GM19438 (cell line): ENCODE results near the gene SHISA8.
"Not testable (repeated sequence)": the region's sequence is repeated elsewhere in the genome, so short reads cannot be mapped to it uniquely, and the experiment has no call there.

ENCODE experiments used
- ATAC-seq: cut with Tn5 transposase; IDR thresholded peaks from one replicate; pipeline ENCODE4 v1.9.1; 2021; ENCODE audit warnings: low read depth; ENCODE audit not compliant: unreplicated experiment

The SHISA8 gene

DNA sequence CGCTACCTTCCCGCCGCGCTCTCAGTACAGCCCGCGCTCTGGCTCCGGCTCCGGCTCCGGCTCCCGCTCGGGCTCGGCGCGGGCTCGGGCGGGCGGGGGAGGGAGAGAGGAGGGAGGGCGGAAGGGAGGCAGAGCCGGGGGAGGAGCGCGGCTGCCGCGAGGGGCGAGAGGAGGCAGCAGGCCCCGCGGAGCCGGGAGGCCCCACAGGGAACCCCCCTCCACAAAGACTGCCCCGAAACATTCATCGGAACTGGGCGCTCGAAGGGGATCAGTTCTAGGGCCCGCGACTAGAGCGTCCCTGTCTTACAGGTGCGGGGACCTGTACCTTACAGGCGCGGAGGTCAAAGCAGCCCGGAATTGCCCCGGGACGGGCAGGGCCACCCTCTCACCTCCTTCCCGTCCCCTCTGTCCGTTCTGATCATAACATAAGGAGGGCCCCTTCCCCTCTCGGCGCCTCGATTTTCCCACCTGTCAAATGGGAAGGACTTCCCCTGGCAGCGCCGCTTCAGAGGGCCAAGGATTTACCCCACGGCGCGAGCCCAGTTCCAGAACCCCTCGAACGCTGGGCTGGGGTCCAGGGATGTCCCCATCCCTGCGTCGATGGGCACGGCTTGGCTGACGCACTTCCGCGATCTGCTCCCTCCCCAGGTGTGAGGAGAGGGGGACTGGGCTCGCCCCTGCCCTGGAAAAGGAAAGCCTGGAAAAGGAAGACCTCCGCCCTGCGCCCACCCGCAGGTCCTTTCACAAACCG, at the start of gene SHISA8:
Gene SHISA8 (minus strand): TSS at position 40 of the 751 bp plus-strand sequence. CDS start 407 bp downstream, outside the sequence.
- no peak for ATAC-seq

DNA sequence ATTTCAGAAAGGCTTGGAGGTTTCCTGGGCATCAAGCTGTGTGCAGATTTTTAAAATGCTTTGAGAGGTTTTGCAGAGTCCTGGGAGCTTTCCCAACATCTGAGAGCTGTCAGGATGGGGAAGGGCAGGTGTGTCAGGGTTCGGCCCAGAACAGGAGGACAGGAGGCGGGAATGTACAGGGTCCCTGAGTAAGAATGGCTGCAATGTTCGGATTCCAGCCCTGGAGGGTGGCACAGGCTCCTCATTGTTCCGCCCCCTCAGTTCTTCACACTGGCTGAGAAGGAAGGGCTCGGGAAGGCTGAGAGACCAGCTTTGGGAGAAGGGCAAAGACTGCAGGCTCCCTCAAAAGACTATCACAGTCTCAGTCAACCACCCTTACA, 49.2 kb upstream of the SHISA8 start:
- ATAC-seq, result no peak

DNA sequence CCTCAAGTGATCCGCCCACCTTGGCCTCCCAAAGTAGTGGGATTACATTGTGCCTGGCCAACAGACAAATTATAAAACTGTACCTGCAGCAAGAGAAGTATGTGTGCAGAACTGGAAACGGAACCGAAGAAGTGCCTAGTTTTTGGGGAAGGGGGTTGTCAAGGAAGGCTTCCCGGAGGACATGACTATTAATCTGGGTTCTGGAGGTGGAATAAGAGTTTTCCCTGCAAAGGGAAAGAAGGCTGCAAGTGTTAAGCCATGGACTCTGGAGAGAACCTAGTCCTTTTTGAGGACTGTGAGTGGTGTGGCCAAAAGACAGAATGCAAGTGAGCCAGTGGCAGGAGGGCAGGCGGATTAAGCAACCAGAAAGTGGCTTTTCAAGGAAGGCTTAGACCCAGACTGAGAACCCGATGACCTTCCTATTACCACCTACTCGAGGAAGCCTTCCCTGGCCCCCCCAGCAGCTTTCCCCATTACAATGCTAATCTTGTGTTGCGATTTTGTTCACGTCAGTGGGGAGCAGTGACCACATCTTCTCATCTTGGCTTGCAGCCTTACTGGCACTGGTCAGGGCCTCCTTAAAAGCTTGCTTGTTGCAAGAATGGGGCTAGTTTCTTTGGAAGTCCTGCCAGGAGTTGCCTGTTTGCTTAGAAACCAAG, 48.7 kb upstream of the SHISA8 start:
- no peak for ATAC-seq

DNA sequence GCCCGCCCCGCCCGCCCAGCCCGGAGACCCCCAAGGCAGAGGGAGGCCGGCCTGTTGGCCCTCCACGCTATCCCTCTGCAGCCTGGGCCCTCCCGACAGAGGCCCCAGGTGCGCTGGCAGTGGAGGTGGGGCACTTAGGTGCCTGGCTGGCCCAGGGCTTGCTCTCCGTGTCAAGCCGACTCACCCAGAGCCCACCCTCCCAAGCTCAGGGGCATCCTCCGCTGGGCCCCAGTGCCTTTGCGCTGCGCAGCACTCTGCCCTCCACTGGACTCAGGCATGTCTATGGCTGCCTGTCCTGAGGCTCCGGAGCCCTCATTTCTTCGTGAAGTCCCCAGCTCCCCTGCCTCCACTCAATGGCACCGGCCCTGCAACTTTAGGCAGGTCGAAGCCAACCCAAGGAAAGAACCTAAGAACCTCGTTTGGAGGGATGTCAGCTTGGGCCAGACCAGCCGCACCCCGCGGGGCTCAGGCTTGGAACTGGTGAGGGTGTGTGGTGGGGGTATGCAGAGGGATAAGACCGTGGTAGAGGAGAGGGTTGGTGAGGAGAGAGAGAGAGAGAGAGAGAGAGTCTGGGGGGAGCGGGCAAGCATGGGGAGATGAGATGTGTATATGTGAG, 43.2 kb upstream of the SHISA8 start:
- ATAC-seq, result no peak

DNA sequence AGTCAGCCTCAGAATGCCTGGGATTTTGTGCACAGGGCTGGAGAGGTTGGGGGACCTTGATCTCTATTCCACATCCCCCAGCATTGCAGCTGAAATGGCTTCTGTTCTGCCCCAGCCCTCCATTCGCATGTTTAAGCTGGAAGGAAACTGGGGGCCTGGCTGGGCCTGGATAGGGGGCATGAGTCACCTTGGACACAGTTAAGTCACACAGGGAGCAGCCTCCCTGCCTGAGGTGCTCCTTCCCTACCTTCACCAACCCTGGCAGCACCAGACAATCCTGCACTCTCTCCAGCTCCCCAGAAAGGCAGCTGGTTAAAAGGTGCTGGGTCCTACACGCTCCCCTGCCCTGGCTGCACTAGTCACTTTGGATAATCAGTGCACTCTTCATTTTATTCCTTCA, 37.8 kb upstream of the SHISA8 start:
- ATAC-seq, result no peak

DNA sequence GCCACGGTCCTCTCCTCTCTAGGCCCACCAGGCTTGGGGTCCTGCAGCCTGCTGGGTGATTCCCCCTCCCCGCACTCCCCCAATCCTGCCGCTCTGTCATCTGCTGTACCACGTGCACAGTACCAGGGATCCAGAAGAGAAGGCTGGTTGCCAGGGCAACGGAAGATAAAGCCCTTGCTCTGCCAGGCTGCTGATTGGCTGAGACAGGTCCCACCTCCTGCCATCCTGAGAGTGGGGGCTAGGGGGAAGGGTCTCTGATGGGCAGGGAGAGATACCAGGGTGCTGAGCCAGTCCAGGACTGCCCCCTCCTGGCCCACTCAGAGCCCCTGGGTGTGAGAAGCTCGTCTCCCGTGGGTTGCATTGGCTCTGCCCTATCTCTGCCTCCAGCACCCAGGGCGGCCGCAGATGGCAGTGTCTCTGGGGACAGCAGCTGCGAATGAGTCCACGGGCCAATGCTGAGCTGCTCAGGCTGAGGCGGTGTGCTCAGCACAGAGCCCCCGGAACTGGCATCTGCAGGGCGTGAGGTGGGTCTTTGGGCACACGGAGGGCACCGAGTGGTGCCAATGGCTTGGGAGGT, 37.1 kb upstream of the SHISA8 start, which contains the start of gene SMIM45:
Gene SMIM45 (plus strand): TSS at position 253 of the 577 bp plus-strand sequence.
- no peak for ATAC-seq

DNA sequence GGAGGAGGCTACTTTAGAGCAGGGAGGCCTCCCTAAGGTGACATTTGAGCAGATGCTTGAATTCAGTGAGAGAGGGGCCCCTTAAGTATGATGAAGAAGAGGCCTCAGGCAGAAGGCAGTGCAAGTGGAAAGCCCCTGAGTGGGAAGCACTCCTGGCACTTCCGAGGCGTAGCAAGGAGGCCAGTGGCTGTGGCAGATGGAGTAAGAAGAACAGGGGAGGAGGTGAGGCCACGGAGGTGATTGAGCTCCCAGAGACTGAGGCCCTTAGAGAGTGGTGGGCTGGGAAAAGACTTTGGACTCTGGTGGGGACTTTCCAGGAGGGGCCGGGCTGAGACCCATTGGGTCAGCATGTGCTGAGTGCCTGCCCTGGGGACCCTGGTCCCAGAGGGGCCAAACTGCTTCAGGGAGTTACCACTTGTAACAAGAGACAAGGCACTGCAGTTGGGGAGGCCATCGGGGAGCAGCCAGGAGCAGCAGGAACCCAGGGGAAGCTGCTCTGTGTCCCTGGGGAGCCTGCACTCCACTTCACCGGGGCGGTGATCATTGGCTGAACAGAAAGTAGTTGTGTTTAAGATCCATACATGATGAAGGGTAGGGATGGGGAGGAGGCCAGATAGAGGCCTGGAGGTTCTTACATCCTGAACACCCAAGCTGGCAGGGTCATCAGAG, 34.6 kb upstream of the SHISA8 start:
- no peak for ATAC-seq

DNA sequence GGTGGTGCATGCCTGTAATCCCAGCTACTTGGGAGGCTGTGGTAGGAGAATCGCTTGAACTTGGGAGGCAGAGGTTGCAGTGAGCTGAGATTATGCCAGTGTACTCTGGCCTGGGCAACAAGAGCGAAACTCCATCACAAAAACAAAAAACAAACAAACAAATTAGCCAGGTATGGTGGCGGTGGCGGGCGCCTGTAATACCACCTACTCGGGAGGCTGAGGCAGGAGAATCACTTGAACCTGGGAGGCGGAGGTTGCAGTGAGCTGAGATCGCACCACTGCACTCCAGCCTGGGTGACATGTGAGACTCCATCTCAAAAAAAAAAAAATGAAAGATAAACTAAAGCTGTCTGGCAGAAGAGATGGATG, 34.0 kb upstream of the SHISA8 start:
- not testable (repeated sequence) for ATAC-seq

DNA sequence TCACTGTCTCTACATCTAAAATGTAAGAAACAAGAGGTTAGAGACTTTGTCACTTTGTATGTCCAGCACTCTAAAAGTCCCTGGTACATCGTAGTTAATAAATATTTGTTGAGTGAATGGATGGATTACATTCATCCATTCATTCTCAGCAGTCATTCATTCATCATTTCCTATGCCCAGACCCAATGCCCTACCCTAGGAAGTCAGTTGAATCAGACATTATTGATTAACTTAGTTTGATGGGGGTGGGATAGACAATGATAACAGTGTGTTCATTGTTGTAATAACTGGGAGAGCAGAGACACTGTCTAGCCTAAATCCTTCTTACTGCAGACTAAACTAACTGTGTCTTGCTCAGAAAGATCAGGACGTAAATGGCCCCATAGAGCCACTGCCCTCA, 33.3 kb upstream of the SHISA8 start:
- no peak for ATAC-seq

DNA sequence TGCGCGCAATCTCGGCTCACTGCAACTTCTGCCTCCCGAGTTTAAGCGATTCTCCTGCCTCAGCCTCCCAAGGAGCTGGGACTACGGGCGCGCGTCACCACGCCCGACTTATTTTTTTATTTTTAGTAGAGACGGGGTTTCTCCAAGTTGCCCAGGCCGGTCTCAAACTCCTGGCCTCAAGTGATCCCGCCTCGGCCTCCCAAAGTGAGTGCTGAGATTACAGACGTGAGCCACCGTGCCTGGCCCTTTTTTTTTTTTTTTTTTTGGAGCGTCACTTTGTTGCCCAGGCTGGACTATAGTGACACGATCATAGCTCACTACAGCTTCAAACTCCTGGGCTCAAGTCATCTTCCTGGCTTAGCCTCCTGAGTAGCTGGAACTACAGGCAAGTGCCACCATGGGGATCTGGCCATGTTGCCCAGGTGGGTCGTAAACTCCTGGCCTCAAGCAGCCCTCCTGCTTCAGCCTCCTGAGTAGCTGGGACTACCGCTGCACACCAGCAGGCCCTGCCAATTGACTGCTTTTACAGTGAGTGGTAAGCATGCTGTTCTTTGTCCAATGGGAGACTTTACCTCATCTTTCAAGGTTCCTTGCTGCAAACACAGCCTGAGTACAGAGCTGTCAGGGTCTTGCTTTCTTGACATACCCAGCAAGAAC, 32.7 kb upstream of the SHISA8 start:
- no peak for ATAC-seq

DNA sequence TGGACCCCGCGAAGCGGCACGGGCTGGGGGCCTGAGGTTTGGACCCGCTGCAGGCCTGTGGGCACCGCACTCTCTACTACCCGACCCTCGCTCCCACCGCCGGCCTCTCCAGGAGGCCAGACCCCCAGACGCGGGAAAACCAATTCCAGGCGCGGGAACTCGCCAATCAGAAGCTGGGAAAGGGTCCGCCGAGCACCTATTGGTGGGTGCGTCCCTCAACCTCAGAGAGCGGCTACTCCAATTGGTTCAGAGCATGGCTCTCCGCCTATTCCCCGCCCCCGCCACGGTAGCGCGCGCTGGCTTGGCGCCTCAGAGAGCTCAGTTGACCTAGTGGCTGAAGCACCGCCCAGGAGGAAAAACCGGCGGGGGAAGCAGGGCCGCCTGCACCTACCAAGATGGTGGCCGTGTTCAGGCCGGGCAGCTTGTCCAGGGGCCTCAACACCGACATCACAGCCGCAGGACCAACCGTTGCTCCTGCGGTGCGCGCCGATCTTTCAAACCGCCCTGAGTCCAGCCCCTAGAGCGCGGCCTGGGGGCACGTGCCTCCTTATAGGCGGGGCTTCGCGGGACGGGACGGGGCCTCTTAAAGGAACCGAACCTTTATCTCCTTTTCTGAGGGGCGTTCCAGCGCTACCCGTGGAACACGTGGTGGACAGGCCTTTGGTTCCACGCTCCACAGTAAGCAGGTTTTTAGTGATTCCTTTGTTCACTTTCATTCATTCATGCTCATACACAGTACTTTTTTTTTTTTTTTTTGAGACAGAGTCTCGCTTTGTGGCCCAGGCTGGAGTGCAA, 32.0 kb upstream of the SHISA8 start, which contains the start of gene CENPM:
Gene CENPM (minus strand): TSS at position 524 of the 795 bp plus-strand sequence. CDS start 76 bp downstream, at position 448.
- ATAC-seq, result peak; percentile 67

DNA sequence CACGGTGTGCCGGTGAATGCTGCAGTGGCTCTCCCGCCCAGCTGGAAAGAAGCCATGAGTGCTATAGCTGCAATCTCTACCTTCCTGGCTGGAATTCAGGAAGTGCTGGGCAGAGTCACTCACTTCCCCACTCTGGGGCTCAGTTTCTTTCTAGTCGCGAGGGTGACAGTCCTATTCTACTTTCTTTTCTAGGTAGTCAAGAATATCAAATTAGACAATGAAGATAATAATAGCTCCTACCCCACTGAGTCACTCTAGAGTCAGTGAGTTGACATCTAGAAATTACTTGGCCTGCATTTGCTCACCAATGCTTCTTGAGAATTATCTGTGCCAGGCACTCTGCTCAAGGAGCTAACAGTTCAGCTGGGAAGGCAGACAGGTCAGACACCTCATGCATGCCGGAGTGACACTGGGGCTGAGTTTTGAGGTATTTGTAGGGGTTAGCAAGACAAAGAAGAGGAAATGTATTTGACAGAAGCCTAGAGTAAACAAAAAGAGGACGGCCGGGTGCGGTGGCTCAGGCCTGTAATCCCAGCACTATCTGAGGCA, 28.9 kb upstream of the SHISA8 start:
- ATAC-seq, result no peak

DNA sequence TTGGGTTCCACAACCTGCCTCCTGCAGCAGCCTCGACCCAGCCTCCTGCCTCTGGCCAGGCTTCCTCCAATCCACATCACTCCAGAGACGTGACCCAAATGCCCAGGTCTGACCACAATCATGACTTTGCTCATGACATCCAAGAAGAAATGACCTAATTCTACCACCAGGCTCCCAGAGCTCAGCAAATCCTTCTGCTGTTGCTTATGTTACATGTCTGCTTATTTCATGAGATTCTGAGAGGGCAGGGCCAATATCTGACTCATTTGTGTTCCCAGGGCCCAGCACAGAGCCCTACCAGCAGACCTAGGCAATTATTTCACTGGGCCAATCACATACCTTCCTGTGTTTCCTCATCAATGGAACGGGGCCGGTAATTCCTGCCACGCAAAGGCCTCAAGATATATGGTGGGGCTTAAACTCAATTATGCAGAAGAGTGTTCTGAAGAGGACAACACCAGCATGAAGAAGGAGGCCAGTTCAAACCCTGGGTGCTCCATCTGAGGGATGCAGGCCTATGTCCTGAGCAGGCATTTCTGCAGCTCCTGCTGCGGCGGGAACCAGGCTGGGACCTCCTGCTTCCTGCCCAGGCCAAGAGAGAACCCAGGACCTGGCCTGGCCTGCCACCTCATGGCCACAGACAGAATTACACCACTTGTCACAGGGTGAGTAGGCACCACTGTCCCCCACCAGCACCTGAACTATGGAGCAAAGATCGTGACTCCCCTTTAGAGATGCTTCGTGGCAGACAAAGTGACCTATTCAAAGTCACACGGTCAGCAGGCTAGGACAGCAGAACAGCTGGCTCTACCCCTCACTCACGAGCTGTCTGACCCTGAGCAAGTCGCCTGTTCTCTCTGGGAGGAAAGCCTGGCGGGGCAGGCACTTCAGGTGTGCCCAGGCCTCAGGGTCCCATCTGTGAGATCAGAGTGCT, 26.2 kb upstream of the SHISA8 start:
- ATAC-seq, result no peak

DNA sequence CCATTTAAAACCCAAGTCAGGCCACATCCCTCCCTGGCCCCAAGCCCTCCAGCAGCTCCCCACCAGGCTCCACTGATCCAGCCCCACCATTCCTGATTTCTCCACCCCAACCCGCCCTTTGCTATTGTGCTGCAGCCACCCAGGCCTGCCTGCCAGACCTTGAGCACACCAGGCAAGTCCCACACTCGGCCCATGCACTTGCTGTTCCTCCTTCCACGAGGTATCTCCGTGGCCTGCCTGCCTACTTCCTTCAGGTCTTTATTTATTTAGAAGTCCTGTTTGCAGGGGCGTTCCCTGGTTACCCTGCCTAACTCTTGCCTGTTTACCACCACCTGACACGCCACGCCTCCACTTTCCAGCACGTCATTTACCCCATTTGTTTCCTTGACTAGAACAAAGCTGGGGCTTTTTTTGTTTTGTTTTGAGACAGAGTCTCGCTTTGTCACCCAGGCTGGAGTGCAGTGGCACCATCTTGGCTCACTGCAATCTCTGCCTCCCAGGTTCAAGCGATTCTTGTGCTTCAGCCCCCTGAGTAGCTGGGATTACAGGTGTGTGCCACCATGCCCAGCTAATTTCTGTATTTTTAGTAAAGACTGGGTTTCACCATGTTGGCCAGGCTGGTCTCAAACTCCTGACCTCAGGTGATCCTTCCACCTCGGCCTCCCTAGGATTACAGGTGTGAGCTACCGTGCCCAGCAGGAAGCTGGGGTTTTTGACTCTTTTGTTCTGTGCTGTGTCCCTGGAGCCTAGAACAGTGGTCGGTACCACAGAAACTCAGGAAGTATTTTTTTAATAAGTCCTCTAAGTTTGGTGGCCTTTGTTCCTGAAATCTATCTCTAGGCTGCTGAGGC, 25.3 kb upstream of the SHISA8 start:
- ATAC-seq, result peak; percentile 48

DNA sequence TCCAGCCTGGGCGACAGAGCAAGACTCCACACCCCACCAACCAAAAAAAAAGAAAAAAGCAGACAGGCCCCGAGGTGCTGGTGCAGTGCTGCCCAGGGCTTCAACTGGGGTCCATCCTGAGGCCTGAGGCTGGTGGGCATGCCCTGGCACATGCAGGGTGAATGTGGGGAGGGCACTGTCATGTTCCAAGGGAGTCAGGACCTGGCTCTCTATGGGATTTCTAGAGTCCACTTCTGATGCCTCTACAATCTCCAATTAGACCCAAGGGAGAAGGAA, 22.0 kb upstream of the SHISA8 start:
- no peak for ATAC-seq

DNA sequence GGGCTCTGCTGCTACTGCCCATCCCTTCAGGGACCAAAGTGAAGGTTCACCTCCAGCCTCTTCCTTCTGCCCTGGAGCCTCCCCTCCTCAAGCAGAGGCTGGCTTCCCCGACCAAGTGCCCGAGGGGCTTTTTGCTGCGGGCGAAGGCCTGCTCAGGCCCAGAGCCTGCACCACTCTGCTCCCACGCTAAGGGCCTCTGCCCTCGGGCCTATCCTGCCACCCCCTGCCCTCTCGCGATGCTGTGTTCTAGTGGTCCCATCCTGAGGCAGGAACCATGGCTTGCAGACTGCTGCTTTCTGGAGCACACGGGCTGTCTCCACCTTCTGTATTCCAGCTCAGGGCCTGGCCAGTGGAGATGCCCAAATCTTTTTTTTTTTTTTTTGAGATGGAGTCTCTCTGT, 20.6 kb upstream of the SHISA8 start:
- ATAC-seq, result no peak

DNA sequence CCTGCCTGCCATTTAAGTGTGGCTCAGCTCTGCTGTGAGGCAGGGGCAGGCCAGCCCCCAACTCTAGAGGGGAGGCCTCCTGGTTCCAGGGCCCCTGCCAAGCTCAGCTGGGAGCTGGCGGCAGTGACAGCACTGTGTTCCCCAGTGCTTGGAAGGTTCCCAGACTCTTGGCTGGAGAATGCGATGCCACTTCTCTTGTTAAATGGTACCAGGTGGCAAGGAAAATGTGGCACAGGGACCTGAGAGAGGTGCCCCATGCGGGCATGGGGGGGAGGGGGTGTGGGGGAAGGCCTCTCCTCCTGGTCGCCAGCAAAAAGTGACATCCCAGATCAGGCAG, 20.1 kb upstream of the SHISA8 start:
- no peak for ATAC-seq
